Measurements from ENCODE around the gene NTMT2.

NTMT2 gene

GRCh38 chr1:170214117-170215032, 68.6 kb downstream of the NTMT2 start:
- no peak for DNase-seq

DNA sequence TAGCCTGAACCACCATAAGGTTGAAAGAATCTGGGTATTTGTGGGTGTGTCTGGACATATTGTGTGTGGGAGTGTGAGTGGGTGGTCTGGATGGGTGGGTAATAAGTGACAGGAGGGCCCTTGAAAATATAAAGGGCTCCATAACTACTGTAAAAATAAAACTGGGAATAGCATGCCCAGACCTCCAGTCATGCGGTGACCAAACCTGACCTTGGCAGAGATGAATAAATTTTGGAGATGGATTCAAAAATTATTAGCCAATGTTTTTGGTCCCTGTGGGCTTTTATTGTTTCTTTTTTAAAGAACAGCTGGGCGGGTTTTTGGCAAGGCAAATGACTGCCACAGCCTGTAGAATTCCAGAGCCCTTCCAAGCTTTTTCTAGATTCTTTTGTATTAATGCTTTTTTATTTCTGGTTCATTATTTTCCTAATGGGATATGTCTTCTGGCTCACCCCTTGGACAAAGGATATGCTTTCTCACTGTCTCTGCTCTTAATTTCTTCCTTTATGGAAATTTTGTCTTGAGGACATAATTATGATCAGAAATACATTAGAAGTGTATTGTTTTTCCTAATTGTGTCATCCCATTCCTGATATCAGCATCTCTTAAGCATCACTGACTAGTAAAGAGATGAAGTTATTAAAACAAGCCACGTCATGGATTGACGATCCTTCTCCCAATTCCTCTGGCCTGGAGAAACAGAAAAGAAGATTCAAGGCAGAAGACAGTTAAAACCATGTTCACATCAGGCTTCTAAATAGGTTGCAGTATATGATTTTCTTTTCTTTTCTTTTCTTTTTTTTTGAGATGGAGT, 69.5 kb downstream of the NTMT2 start:
- no peak for DNase-seq

DNA sequence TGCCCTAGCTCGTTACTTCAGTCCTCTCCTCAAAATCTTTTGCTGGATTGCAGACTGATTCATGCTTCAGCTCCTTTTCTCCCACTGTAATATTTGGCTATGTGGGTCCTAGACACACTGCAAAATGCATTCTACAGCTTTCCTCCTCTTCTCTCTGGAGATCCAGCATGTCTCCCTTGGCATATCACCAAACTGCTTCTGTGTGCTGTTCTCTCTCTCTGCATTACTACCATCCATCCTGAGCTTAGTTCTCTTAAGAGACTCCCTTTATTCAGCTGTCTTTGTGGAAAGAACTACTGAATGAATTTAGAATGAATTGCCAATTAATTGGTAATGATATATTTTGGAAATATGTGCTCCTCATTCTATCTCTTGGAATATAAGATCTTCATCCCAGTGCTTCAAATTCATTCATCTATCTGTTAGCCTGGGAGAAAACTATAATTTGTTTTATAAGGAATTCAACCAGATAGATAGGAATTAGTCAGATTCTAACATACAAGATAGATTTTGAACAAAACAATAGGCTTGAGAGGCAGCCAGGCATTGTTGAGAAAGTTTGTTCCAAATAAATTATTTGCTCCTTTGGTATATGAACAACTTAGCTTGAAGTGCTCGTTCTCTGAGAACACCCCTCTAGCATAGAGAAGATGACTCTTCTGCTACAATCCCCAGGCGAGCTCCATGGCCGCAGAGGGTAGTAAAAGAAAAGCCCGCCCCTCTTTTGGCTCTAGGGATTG, 71.9 kb downstream of the NTMT2 start:
- DNase-seq: no peak

DNA sequence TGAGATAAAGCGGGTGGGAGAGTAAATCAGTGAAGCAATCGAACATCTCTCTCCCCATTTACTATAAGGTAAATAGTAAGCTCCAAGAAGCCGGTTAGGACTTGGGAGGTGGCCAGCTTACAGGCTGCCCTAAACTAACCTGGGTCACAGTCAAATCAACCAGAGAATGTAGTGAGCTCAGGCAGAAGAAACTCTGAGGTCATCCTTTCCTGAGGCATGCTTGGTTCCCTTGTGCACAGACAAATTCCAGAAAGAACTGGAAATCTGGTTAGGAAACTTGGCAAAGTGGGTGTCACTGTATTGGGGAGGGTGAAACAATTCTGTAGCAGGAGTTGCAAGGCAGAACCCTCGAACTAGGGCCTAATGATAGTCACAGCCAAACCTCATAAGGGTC, 72.5 kb downstream of the NTMT2 start:
- DNase-seq: no peak

Data from AML-193 (cell line).